GM12801 (cell line): ENCODE results near the gene BEND6.

Experiments
- CTCF ChIP-seq: IDR thresholded peaks from one replicate; pipeline ENCODE4 v1.5.1; 2011; ENCODE audit warnings: control low read depth; ENCODE audit not compliant: insufficient read length; ENCODE audit errors: extremely low read depth

BEND6 gene

GRCh38 chr6:56914798-56915658 lies 39.9 kb upstream of the BEND6 start:
- no peak for TF ChIP-seq CTCF

- no peak for TF ChIP-seq CTCF
These were observed 39.1 kb upstream of the BEND6 start for GRCh38 chr6:56915832-56916231.

GRCh38 chr6:56916849-56917551 lies 37.9 kb upstream of the BEND6 start:
- no peak for TF ChIP-seq CTCF

GRCh38 chr6:56922645-56923044 lies 32.3 kb upstream of the BEND6 start:
- no peak for TF ChIP-seq CTCF

GRCh38 chr6:56923565-56923964 lies 31.3 kb upstream of the BEND6 start:
- no peak for TF ChIP-seq CTCF

- no peak for TF ChIP-seq CTCF
These were observed 27.1 kb upstream of the BEND6 start for GRCh38 chr6:56927538-56928453.

- TF ChIP-seq CTCF, result no peak
These were observed 24.1 kb upstream of the BEND6 start for GRCh38 chr6:56930846-56931245.
